K562 (cell line): ENCODE measurements around the gene LMAN1L. TPM values are rescaled to one million over a fixed set of nuclear protein-coding genes. Genes with fewer than 3 reads are reported as not detected.

Experiments
- ATF6 ChIP-seq: sonication (generic); formaldehyde crosslinking; IDR thresholded peaks from 2 replicates; pipeline ENCODE4 v1.4.0; 2020; ENCODE audit warnings: mild to moderate bottlenecking, missing genetic modification reagents
- ATF7 ChIP-seq: fragments of 450-650 bp; IDR thresholded peaks from 2 replicates; pipeline ENCODE4 v1.7.1; 2014; ENCODE audit warnings: mild to moderate bottlenecking, moderate library complexity
- CBX8 ChIP-seq: fragments of 200-600 bp; sonication (generic); IDR thresholded peaks from 2 replicates; pipeline ENCODE4 v1.6.1; 2012; ENCODE audit warnings: borderline replicate concordance, mixed run types, low read depth, mild to moderate bottlenecking, moderate library complexity, mixed read lengths, low read length, control low read depth, inconsistent platforms; ENCODE audit not compliant: poor library complexity, severe bottlenecking; ENCODE audit errors: extremely low read depth
- CEBPB ChIP-seq: fragments of 450-650 bp; IDR thresholded peaks from 2 replicates; pipeline ENCODE4 v1.6.1; 2016; ENCODE audit warnings: missing genetic modification characterization, missing compliant biosample characterization
- CTBP1 ChIP-seq: fragments of 450-650 bp; IDR thresholded peaks from 2 replicates; pipeline ENCODE4 v1.6.1; 2016; ENCODE audit warnings: borderline replicate concordance
- JUNB ChIP-seq: fragments of 450-650 bp; formaldehyde crosslinking; conservative IDR thresholded peaks from 2 replicates; pipeline ENCODE4 v1.4.0; 2020; ENCODE audit warnings: mild to moderate bottlenecking
- MIER1 ChIP-seq: fragments of 450-650 bp; IDR thresholded peaks from 2 replicates; pipeline ENCODE4 v1.6.1; 2016; ENCODE audit warnings: antibody characterized with exemption, mild to moderate bottlenecking, low read depth
- POU5F1 ChIP-seq: fragments of 150-350 bp; IDR thresholded peaks from 2 replicates; pipeline ENCODE4 v1.6.1; 2014; ENCODE audit warnings: borderline replicate concordance, low read length, low read depth, mild to moderate bottlenecking; ENCODE audit not compliant: partially characterized antibody
- RBBP5 ChIP-seq: fragments of 200-600 bp; sonication (generic); IDR thresholded peaks from 2 replicates; pipeline ENCODE4 v1.6.1; 2012; ENCODE audit warnings: borderline replicate concordance, mild to moderate bottlenecking, low read length, control low read depth, inconsistent platforms; ENCODE audit not compliant: insufficient read depth, poor library complexity, severe bottlenecking
- SPI1 ChIP-seq: IDR thresholded peaks from 2 replicates; pipeline ENCODE4 v1.6.1; 2011; ENCODE audit warnings: low read depth, low read length, control low read depth, borderline replicate concordance
- TFAP4 ChIP-seq: sonication (generic); formaldehyde crosslinking; IDR thresholded peaks from 2 replicates; pipeline ENCODE4 v1.8.0; 2022; ENCODE audit warnings: missing genetic modification reagents, mild to moderate bottlenecking, moderate library complexity, borderline replicate concordance
- THRAP3 ChIP-seq: fragments of 450-650 bp; IDR thresholded peaks from 2 replicates; pipeline ENCODE4 v1.6.1; 2016; ENCODE audit warnings: mild to moderate bottlenecking, inconsistent platforms, borderline replicate concordance
- ZNF253 ChIP-seq: fragments of 250-450 bp; sonication (Bioruptor Pico); conservative IDR thresholded peaks from 2 replicates; pipeline ENCODE4 v1.6.1; 2021; ENCODE audit warnings: mild to moderate bottlenecking
- ZNF274 ChIP-seq: IDR thresholded peaks from 2 replicates; pipeline ENCODE4 v1.6.1; 2011; ENCODE audit warnings: low read depth, mild to moderate bottlenecking, low read length, moderate library complexity, borderline replicate concordance
- ZNF785 ChIP-seq: fragments of 250-450 bp; sonication (Bioruptor Pico); IDR thresholded peaks from 2 replicates; pipeline ENCODE4 v1.4.0; 2020; ENCODE audit warnings: mild to moderate bottlenecking
- polyA plus RNA-seq, 8 experiments: library from polyadenylated mRNA; depleted of rRNA in 4 of 8; stranded (reverse) in 5 of 8; unstranded in 3 of 8; fragments of >200 nt; fragmentation: Nextera tagmentation in 2 of 8; fragmentation: Illumina TruSeq in 1 of 8; extraction: Ambion mirVana in 2 of 8; extraction: Trizol in 1 of 8; gene quantifications; 2 replicates each; pipeline versions ENCODE4 v1.2.1 to v1.2.3, GENCODE V29; 2011 to 2014; ENCODE audit warnings: inconsistent platforms in 1 of 8, missing spikeins in 1 of 8
- total RNA-seq, 7 experiments: library from RNA; depleted of rRNA in 6 of 7; stranded (reverse); fragments of >200 nt in 6 of 7; fragmentation: Illumina TruSeq in 2 of 7; extraction: Trizol in 2 of 7; gene quantifications; 2 replicates each; pipeline versions ENCODE4 v1.2.1 to v1.2.3, GENCODE V29; 2011 to 2021; ENCODE audit warnings: low replicate concordance in 1 of 7
- TF ChIP-seq, protein P1 (sequence below): fragments of 150-350 bp; conservative IDR thresholded peaks from 2 replicates; pipeline ENCODE4 v1.6.1; 2014; ENCODE audit warnings: low read length
- TF ChIP-seq, protein P2 (sequence below): fragments of 450-650 bp; IDR thresholded peaks from 2 replicates; pipeline ENCODE4 v1.6.1; 2016; ENCODE audit warnings: missing biosample characterization, missing genetic modification characterization
- TF ChIP-seq, protein P3 (sequence below): sonication (generic); formaldehyde crosslinking; IDR thresholded peaks from 2 replicates; pipeline ENCODE4 v1.8.0; 2022; ENCODE audit warnings: mild to moderate bottlenecking, missing genetic modification reagents

Gene LMAN1L
- total and polyA plus RNA-seq, 9 of the 15 experiments (the other 6 are each of a cell fraction or from before 2014, with no cell fraction given), result not detected

DNA sequence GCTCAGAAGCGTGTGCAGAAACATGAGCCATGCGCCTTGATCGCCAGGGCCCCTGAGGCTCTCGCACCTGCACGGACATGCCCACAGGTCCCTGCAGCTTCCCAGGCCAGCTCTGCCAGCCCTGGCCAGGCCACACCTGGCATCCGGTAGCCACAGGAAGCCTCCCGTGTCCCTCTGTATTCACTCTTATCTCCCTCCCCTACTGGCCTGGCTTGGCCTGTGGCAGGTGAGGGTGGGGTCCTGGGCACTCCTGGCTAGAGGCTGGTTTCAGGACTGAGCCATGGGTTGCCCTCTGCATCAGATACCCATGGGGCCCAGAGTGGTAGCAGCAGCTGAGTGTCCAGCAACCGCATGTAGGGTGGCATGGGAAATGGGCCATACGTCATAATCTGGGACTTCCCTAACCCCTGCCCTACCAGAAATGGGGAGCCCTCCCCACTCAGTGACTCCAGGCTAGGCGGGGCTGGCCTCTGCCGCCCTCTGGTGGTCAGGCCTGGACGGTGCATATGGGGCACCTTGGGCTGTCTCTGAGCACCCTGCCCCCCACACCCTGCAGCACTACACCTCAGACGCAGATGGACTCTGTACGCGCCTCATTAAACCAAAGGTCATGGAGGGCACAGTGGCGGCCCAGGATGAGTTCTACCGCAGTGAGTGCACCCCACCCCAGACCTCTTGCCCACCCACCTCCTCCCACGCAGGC is 12.6 kb upstream of the LMAN1L start (continued):
- TF ChIP-seq, protein P1, sequence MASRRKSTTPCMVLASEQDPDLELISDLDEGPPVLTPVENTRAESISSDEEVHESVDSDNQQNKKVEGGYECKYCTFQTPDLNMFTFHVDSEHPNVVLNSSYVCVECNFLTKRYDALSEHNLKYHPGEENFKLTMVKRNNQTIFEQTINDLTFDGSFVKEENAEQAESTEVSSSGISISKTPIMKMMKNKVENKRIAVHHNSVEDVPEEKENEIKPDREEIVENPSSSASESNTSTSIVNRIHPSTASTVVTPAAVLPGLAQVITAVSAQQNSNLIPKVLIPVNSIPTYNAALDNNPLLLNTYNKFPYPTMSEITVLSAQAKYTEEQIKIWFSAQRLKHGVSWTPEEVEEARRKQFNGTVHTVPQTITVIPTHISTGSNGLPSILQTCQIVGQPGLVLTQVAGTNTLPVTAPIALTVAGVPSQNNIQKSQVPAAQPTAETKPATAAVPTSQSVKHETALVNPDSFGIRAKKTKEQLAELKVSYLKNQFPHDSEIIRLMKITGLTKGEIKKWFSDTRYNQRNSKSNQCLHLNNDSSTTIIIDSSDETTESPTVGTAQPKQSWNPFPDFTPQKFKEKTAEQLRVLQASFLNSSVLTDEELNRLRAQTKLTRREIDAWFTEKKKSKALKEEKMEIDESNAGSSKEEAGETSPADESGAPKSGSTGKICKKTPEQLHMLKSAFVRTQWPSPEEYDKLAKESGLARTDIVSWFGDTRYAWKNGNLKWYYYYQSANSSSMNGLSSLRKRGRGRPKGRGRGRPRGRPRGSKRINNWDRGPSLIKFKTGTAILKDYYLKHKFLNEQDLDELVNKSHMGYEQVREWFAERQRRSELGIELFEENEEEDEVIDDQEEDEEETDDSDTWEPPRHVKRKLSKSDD, result no peak
- TF ChIP-seq, protein P2, sequence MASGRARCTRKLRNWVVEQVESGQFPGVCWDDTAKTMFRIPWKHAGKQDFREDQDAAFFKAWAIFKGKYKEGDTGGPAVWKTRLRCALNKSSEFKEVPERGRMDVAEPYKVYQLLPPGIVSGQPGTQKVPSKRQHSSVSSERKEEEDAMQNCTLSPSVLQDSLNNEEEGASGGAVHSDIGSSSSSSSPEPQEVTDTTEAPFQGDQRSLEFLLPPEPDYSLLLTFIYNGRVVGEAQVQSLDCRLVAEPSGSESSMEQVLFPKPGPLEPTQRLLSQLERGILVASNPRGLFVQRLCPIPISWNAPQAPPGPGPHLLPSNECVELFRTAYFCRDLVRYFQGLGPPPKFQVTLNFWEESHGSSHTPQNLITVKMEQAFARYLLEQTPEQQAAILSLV, result no peak
- TF ChIP-seq TFAP4 (CRISPR knock-in tag), result peak; percentile 65; the same call in 1 of the 2 replicates
- TF ChIP-seq POU5F1, result no peak
- no peak for TF ChIP-seq CEBPB (tag)
- TF ChIP-seq ZNF785 (CRISPR knock-in tag), result no peak
- no peak; the same call in 1 of the 2 replicates for TF ChIP-seq SPI1
- TF ChIP-seq ZNF253 (CRISPR knock-in tag), result no peak
- TF ChIP-seq ATF7, result peak; percentile 74
- TF ChIP-seq CBX8, result no peak
- TF ChIP-seq CTBP1, result peak; percentile 57; the same call in 1 of the 2 replicates
- TF ChIP-seq THRAP3, result no peak
- no peak; the same call in 1 of the 2 replicates for TF ChIP-seq MIER1
- TF ChIP-seq, protein P3, sequence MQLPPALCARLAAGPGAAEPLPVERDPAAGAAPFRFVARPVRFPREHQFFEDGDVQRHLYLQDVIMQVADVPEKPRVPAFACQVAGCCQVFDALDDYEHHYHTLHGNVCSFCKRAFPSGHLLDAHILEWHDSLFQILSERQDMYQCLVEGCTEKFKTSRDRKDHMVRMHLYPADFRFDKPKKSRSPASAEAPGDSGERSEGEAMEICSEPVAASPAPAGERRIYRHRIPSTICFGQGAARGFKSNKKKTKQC (CRISPR knock-in tag), result no peak
- no peak for TF ChIP-seq RBBP5
- TF ChIP-seq JUNB, result no peak
- no peak for TF ChIP-seq ZNF274
- no peak for TF ChIP-seq ATF6 (CRISPR knock-in tag)
